Measurements from ENCODE around the gene RPL7L1.

GRCh38 chr6:42925248-42925857 lies 45.9 kb downstream of the RPL7L1 start:
- no peak for TF ChIP-seq CTCF (conservative IDR thresholded peaks at IDR 0.05; ENCODE audit: low read depth, low read length)
- TF ChIP-seq EZH2 (IDR thresholded peaks at IDR 0.05; ENCODE audit: borderline replicate concordance, low read depth, low read length, poor library complexity, severe bottlenecking): no peak

All from A673 (cell line).